G401 (cell line): ENCODE data around the gene LMAN1L. TPM values are rescaled to one million over a fixed set of nuclear protein-coding genes. Genes with fewer than 3 reads are reported as not detected.
A peak's percentile ranks its signal among the peaks of the same experiment; 100 is the strongest.

ENCODE experiments used
- DNase-seq: peaks from one replicate; pipeline ENCODE4 v3.0.0-alpha.2; 2015; ENCODE audit warnings: low spot score
- in situ Hi-C: cut with HindIII; loops from 2 replicates; pipeline ENCODE4 v1.10.0; 2016; ENCODE audit warnings: low sequenced_read_pairs, mixed read lengths
- total RNA-seq: library from RNA; depleted of rRNA; stranded (reverse); fragments of >200 nt; shearing (Covaris generic); gene quantifications from 2 replicates; pipeline ENCODE4 v1.2.3, GENCODE V29; 2014

The LMAN1L gene
- total RNA-seq, 1 experiment from 2014 or later, result not detected

GRCh38 chr15:74829486-74829885, 16.9 kb downstream of the LMAN1L start:
- no peak for DNase-seq
- in situ Hi-C loops, result no loop called here

GRCh38 chr15:74829991-74830390, 17.4 kb downstream of the LMAN1L start:
- peak; percentile 27 for DNase-seq
- in situ Hi-C loops, result no loop called here

- in situ Hi-C loops, result no loop called here
- DNase-seq, result peak; percentile 87
These were observed 18.2 kb downstream of the LMAN1L start for GRCh38 chr15:74830868-74831267.

GRCh38 chr15:74831813-74832495, 19.3 kb downstream of the LMAN1L start:
- no peak for DNase-seq
- in situ Hi-C loops, result no loop called here

GRCh38 chr15:74832826-74833225, 20.2 kb downstream of the LMAN1L start:
- in situ Hi-C loops, result no loop called here
- DNase-seq, result no peak

- peak; percentile 57 for DNase-seq
- in situ Hi-C loops, result no loop called here
These were observed 20.9 kb downstream of the LMAN1L start for GRCh38 chr15:74833376-74834107.

- in situ Hi-C loops, result no loop called here
- peak; percentile 67 for DNase-seq
These were observed 22.7 kb downstream of the LMAN1L start for GRCh38 chr15:74835312-74835823.

GRCh38 chr15:74836846-74837245, 24.2 kb downstream of the LMAN1L start:
- in situ Hi-C loops, result no loop called here
- no peak for DNase-seq

- in situ Hi-C loops, result no loop called here
- DNase-seq, result no peak
These were observed 25.0 kb downstream of the LMAN1L start for GRCh38 chr15:74837482-74838136.

- in situ Hi-C loops, result no loop called here
- no peak for DNase-seq
These were observed 25.5 kb downstream of the LMAN1L start for GRCh38 chr15:74838137-74838516.

GRCh38 chr15:74838746-74839525, 26.3 kb downstream of the LMAN1L start:
- DNase-seq, result no peak
- in situ Hi-C loops, result no loop called here

GRCh38 chr15:74839526-74840395, 27.1 kb downstream of the LMAN1L start:
- peak; percentile 43 for DNase-seq
- in situ Hi-C loops, result loop anchor here (5.0 kb wide), 1 partner anchor 72 kb away; no protein-coding TSS in a partner anchor

- in situ Hi-C loops, result loop anchor here (5.0 kb wide), 1 partner anchor 74 kb away; no protein-coding TSS in a partner anchor
- DNase-seq, result no peak
These were observed 28.5 kb downstream of the LMAN1L start for GRCh38 chr15:74840851-74841775.

- DNase-seq, result peak; percentile 37
- in situ Hi-C loops, result loop anchor here (5.0 kb wide), 1 partner anchor 75 kb away; no protein-coding TSS in a partner anchor
These were observed 29.3 kb downstream of the LMAN1L start for GRCh38 chr15:74841891-74842373.

- peak; percentile 91 for DNase-seq
- in situ Hi-C loops, result loop anchor here (5.0 kb wide), 1 partner anchor 76 kb away; no protein-coding TSS in a partner anchor
These were observed 30.2 kb downstream of the LMAN1L start, which contains the start of gene ULK3 for GRCh38 chr15:74842581-74843444. ULK3 (minus strand) TSS chr15:74843156; CDS start chr15:74843105, 51 bp downstream.

- no peak for DNase-seq
- in situ Hi-C loops, result loop anchor here (5.0 kb wide), 1 partner anchor 76 kb away; no protein-coding TSS in a partner anchor
These were observed 30.8 kb downstream of the LMAN1L start for GRCh38 chr15:74843445-74843828.
